ENCODE data around the gene PTPRO.

The PTPRO gene

GRCh38 chr12:15278816-15279658, 43.3 kb upstream of the PTPRO start:
- TF ChIP-seq CTCF (conservative IDR thresholded peaks at IDR 0.05; ENCODE audit: low read depth, low read length): no peak
- Histone ChIP-seq H3K9ac (no peak overlapping the region), H3K27me3 (ENCODE audit: insufficient read depth, low read depth) (no peaks in the 10 kb centered on the region), H2AFZ (ENCODE audit: low read depth) (no peak overlapping the region), H3K4me1 (ENCODE audit: low read depth, poor library complexity, severe bottlenecking) (peaks cover 20% of the 10 kb centered on the region), H4K20me1 (ENCODE audit: insufficient read depth) (no peaks in the 10 kb centered on the region), H3K4me2 (no peak overlapping the region), H3K27ac (no peak overlapping the region), H3K79me2 (ENCODE audit: insufficient read depth, low read depth) (no peaks in the 10 kb centered on the region), H3K4me3 (IDR thresholded peaks at IDR 0.05; ENCODE audit: insufficient read depth, low read depth, low read length) (no peak overlapping the region), H3K36me3 (ENCODE audit: insufficient read depth) (no peaks in the 10 kb centered on the region)

GRCh38 chr12:15280930-15281329, 41.4 kb upstream of the PTPRO start:
- TF ChIP-seq CTCF (conservative IDR thresholded peaks at IDR 0.05; ENCODE audit: low read depth, low read length): no peak
- Histone ChIP-seq H3K4me2 (no peak overlapping the region), H3K36me3 (ENCODE audit: insufficient read depth) (no peaks in the 10 kb centered on the region), H3K27me3 (ENCODE audit: insufficient read depth, low read depth) (no peaks in the 10 kb centered on the region), H3K27ac (no peak overlapping the region), H4K20me1 (ENCODE audit: insufficient read depth) (no peaks in the 10 kb centered on the region), H3K9ac (no peak overlapping the region), H3K79me2 (ENCODE audit: insufficient read depth, low read depth) (no peaks in the 10 kb centered on the region), H3K4me3 (IDR thresholded peaks at IDR 0.05; ENCODE audit: insufficient read depth, low read depth, low read length) (no peak overlapping the region), H3K4me1 (ENCODE audit: low read depth, poor library complexity, severe bottlenecking) (peaks cover under 1% of the 10 kb centered on the region), H2AFZ (ENCODE audit: low read depth) (no peak overlapping the region)

- peaks cover 25% of the 10 kb centered on the region for H3K4me1 ChIP-seq (ENCODE audit: low read depth, poor library complexity, severe bottlenecking)
- H3K27me3 ChIP-seq (ENCODE audit: insufficient read depth, low read depth): no peaks in the 10 kb centered on the region
- TF ChIP-seq CTCF (conservative IDR thresholded peaks at IDR 0.05; ENCODE audit: low read depth, low read length): no peak
- H4K20me1 ChIP-seq (ENCODE audit: insufficient read depth): no peaks in the 10 kb centered on the region
- H3K4me3 ChIP-seq (IDR thresholded peaks at IDR 0.05; ENCODE audit: insufficient read depth, low read depth, low read length): no peak overlapping the region
- no peak overlapping the region for H3K9ac ChIP-seq
- no peaks in the 10 kb centered on the region for H3K79me2 ChIP-seq (ENCODE audit: insufficient read depth, low read depth)
- peak overlapping the region; percentile 68 for H3K4me2 ChIP-seq
- H2AFZ ChIP-seq (ENCODE audit: low read depth): no peak overlapping the region
- H3K36me3 ChIP-seq (ENCODE audit: insufficient read depth): no peaks in the 10 kb centered on the region
- 0 out of 2 replicates have a peak overlapping the region, but pooled peaks have one; percentile 13 for H3K27ac ChIP-seq
Measured at GRCh38 chr12:15289192-15289591, 33.1 kb upstream of the PTPRO start.

- Histone ChIP-seq H3K4me3 (IDR thresholded peaks at IDR 0.05; ENCODE audit: insufficient read depth, low read depth, low read length) (no peak overlapping the region), H3K9ac (no peak overlapping the region), H3K4me1 (ENCODE audit: low read depth, poor library complexity, severe bottlenecking) (peaks cover 15% of the 10 kb centered on the region), H3K36me3 (ENCODE audit: insufficient read depth) (no peaks in the 10 kb centered on the region), H3K79me2 (ENCODE audit: insufficient read depth, low read depth) (no peaks in the 10 kb centered on the region), H2AFZ (ENCODE audit: low read depth) (no peak overlapping the region), H3K27ac (no peak overlapping the region), H3K27me3 (ENCODE audit: insufficient read depth, low read depth) (no peaks in the 10 kb centered on the region), H4K20me1 (ENCODE audit: insufficient read depth) (no peaks in the 10 kb centered on the region), H3K4me2 (no peak overlapping the region)
- TF ChIP-seq CTCF (conservative IDR thresholded peaks at IDR 0.05; ENCODE audit: low read depth, low read length): no peak
Measured at GRCh38 chr12:15293731-15294130, 28.6 kb upstream of the PTPRO start.
